GM12801 (cell line): ENCODE results near the gene CDK10.

Experiments
- TF ChIP-seq, protein P1 (sequence below): IDR thresholded peaks from one replicate; pipeline ENCODE4 v1.5.1; 2011; ENCODE audit warnings: control low read depth; ENCODE audit not compliant: insufficient read length; ENCODE audit errors: extremely low read depth

The CDK10 gene

DNA sequence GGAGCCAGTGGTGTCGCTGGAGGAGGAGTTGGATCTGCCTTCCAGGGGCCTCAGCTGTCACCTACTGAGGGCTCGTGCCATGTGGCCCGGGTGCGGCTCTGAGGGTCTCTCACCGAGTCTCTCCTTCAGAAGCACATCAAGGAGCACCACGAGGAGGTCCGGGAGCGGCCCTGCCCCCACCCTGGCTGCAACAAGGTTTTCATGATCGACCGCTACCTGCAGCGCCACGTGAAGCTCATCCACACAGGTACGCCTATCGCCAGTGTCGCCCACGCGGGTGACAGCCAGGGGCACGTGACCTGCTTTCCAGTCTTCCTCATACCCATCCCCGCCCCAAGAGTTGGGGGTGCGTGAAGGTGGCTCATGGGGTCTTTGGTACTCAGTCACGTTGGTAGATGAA is 47.3 kb downstream of the CDK10 start:
- TF ChIP-seq, protein P1, sequence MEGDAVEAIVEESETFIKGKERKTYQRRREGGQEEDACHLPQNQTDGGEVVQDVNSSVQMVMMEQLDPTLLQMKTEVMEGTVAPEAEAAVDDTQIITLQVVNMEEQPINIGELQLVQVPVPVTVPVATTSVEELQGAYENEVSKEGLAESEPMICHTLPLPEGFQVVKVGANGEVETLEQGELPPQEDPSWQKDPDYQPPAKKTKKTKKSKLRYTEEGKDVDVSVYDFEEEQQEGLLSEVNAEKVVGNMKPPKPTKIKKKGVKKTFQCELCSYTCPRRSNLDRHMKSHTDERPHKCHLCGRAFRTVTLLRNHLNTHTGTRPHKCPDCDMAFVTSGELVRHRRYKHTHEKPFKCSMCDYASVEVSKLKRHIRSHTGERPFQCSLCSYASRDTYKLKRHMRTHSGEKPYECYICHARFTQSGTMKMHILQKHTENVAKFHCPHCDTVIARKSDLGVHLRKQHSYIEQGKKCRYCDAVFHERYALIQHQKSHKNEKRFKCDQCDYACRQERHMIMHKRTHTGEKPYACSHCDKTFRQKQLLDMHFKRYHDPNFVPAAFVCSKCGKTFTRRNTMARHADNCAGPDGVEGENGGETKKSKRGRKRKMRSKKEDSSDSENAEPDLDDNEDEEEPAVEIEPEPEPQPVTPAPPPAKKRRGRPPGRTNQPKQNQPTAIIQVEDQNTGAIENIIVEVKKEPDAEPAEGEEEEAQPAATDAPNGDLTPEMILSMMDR: no peak

DNA sequence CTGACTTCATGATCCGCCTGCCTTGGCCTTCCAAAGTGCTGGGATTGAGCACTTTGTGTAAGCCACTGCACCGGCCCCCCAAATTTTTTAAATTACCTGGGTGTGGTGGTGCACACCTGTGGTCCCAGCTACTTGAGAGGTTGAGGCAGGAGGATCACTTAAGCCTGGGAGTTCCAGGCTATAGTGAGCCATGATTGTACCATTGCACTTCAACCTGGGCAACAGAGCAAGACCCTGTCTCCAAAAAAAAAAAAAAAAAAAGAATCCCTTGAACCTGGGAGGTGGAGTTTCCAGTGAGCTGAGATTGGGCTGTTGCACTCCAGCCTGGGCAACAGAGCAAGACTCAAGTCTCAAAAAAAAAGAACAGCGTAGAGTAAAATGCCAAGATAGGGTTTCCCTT is 50.1 kb downstream of the CDK10 start:
- TF ChIP-seq, protein P1: no peak

DNA sequence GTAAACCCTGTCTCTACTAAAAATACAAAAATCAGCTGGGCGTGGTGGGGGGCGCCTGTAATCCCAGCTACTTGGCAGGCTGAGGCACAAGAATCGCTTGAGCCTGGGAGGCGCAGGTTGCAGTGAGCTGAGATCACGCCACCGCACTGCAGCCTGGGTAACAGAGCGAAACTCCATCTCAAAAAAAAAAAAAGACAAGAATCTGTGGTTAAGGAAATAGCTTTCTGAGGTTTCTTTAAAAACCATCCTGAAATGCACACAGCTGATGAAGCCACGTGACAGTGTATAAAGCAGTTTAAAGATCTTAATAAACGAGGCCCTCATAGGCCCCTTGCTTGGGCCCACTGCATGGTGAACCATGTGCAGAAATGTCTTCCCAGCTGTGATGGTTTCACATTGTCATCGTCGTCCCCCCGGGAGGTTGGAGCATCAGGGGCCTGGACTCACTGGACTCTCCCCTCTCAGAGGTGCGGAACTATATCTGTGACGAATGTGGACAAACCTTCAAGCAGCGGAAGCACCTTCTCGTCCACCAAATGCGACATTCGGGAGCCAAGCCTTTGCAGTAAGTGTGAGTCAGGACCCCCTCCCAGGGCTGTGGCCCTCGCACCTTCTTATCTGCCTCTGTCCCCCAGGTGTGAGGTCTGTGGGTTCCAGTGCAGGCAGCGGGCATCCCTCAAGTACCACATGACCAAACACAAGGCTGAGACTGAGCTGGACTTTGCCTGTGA is 51.0 kb downstream of the CDK10 start:
- TF ChIP-seq, protein P1: no peak

DNA sequence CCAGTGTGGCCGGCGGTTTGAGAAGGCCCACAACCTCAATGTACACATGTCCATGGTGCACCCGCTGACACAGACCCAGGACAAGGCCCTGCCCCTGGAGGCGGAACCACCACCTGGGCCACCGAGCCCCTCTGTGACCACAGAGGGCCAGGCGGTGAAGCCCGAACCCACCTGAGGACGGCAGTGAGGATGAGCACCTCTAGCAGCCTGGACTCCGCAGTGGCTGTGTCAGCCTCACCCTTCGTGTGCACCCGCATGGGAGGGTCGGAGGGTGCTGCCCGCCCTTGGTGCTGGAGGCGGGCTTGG is 51.5 kb downstream of the CDK10 start:
- TF ChIP-seq, protein P1: no peak

DNA sequence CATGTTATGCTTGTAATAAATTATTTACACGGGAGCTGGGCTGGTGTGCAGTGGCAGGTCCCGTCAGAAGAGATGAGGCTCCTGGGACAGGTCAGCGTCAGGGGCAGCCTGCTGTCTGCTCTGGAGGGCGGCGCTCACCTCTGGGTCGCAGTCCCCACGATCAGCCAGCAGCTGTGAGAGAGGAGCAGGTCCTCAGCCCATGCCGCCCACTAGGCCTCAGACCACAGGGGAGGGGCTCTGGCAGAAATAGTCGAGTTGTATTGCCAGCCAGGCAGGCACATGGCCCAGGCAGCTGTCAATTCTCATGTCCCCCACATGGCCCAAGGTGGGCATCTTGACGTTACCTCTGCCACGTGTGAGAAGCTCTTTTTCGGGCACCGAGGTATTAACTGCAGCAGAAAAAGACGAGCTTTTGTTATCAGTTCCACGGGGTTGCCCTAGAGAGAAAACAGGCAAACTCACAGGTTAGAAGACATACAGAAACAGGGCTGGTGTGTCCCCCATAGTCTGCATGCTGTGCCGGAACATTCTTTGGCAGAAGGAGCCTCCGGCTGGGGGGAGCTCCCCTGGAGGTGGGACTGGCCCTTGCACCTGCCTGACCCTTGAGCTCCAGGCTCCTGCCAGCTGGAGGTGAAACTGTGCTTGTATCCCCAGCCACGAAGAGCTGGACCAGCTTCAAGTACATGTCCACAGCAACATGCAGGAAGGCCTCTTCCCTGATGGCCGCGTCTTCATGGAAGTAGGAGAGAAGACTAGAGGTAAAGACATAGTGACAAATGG is 52.2 kb downstream of the CDK10 start:
- TF ChIP-seq, protein P1: no peak

DNA sequence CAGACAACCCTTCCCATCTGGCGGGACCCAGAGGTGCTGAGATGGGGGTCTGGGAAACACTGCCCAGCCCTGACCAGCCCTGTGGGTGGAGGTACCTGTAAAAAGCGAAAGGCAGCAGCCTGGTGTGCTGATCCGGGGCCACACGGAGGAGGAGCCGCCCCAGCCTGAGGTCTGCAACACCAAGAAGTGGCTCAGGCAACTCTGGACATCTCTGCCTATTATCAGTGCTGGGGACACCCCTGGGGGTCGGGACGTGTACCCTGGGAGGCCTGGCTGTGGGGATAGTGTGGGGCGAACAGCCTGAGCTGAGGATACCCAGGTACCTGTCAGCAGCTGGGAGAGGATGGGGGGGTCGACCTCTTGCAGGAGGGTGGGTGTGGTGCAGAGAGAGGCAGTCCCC is 52.9 kb downstream of the CDK10 start:
- TF ChIP-seq, protein P1: no peak

DNA sequence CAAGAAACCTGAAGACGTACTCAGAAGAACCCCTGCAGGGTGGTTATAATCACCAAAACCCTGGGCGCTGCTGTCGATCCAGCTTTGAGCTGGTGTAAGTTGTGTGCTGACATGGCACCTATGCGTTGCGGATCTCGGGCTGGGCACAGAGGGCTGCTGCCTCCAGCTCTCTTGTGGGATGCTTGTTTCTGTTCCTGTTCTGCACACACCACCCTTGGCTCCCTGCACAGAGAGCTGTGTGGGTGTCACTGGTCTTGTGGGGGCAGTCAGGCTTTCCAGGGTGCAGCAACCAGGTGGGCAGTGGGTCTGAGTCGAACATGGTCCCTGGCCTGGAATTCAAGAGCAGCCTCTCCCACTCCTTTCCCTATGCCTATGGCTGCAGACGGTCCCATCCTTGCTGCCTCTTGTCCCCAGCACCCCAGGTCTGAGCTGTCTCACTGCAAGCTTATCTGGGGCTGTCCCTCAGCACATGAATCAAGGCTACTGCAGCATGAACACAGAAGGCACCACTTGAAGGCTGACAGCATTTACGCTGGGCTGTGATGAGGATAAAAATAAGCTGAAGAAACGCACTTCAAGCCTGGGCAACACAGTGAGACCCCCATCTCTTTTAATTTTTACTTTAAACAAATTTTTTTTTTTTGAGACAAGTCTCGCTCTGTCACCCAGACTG is 55.0 kb downstream of the CDK10 start:
- TF ChIP-seq, protein P1: no peak
